ENCODE results near the gene SRSF12. TPM values are rescaled to one million over a fixed set of nuclear protein-coding genes. Genes with fewer than 3 reads are reported as not detected.

SRSF12 gene
- total and polyA plus RNA-seq, 2 donors (not counting 3 experiments of a cell fraction or from before 2014, with no cell fraction given) = 0.07 to 0.18 TPM

DNA sequence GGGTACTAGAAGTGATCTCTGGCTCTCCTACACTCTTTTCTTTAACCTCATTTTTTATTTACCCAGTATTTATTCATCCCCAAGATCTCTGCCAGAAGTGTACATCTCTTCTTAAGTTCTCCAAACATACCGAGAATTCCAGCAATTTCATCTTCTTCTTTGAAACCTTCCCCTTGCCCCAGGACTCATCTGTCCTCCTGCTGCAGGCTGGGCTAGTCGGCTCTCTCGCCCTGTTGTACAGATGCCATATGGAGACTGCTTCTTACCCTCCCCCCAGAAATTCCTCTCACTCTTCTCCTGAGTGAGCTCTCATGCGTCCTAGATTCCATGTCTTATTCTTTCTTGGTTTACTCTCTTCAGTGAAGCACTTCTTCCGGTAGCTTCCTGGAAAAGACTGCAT, 59.2 kb downstream of the SRSF12 start:
- DNase-seq (ENCODE audit: low read depth, low spot score) = no peak
- dilution Hi-C loops (cut with MboI; ENCODE audit: extremely low pct_ligation_motif_present, low sequenced_read_pairs) = no loop called here
- FAIRE-seq = no peak
- Histone ChIP-seq H3K9ac (replicated peaks; ENCODE audit: extremely low read depth, insufficient read depth, low read length) (no peak overlapping the region), H3K27me3 (ENCODE audit: control insufficient read depth in 2 of 2, insufficient read depth in 2 of 2, low read length in 2 of 2) (no peaks in the 10 kb centered on the region), H3K4me3 (replicated peaks in 1 of 3; ENCODE audit: insufficient read depth in 1 of 3, low read depth in 1 of 3, low read length in 3 of 3) (no peak overlapping the region), H2AFZ (ENCODE audit: low read depth, low read length) (no peak overlapping the region), H3K36me3 (ENCODE audit: control insufficient read depth in 2 of 2, extremely low read depth in 1 of 2, insufficient read depth in 2 of 2, low read length in 2 of 2) (no peaks in the 10 kb centered on the region), H4K20me1 (replicated peaks; ENCODE audit: control insufficient read depth, extremely low read depth, insufficient read depth, low read length) (no peaks in the 10 kb centered on the region), H3K27ac (ENCODE audit: insufficient read depth, low read depth, low read length) (no peak overlapping the region), H3K4me2 (ENCODE audit: insufficient read depth, low read length) (no peak overlapping the region), H3K4me1 (ENCODE audit: control insufficient read depth, extremely low read depth, insufficient read depth, low read length) (no peaks in the 10 kb centered on the region), H3K79me2 (ENCODE audit: control insufficient read depth, insufficient read depth, low read length) (no peaks in the 10 kb centered on the region), H3K9me3 (replicated peaks; ENCODE audit: control insufficient read depth, insufficient read depth, low read length) (no peaks in the 10 kb centered on the region), H3K9me1 (replicated peaks; ENCODE audit: control insufficient read depth, extremely low read depth, insufficient read depth, low read length) (no peaks in the 10 kb centered on the region)
- BruUV-seq (replicated peaks) = no TSS peak
- intact Hi-C loops (cut with micrococcal nuclease) = no loop called here
- CTCF ChIA-PET = no interaction called here
- TF ChIP-seq CTCF (IDR thresholded peaks at IDR 0.05; ENCODE audit: extremely low read depth in 1 of 2, insufficient read depth in 1 of 2, low read depth in 1 of 2, low read length in 2 of 2) = no peak
- TF ChIP-seq POLR2A (IDR thresholded peaks at IDR 0.05; ENCODE audit: low read depth, low read length) = no peak
- no peak for TF ChIP-seq EZH2 (IDR thresholded peaks at IDR 0.05; ENCODE audit: borderline replicate concordance, low read depth, low read length, severe bottlenecking)
- TF ChIP-seq JUN (IDR thresholded peaks at IDR 0.05; ENCODE audit: borderline replicate concordance, insufficient read depth, insufficient read length, low read depth) = no peak
- TF ChIP-seq GATA2 (IDR thresholded peaks at IDR 0.05; ENCODE audit: insufficient read depth, insufficient read length, low read depth, low read length) = no peak
- no peak for TF ChIP-seq MYC (IDR thresholded peaks at IDR 0.05; ENCODE audit: low read depth, low read length)
- no peak for TF ChIP-seq MAX (IDR thresholded peaks at IDR 0.05; ENCODE audit: insufficient read depth, insufficient read length)
- POLR2A ChIA-PET = no interaction called here

Measured in endothelial cell of umbilical vein (primary cell).